NOMO-1 (cell line): ENCODE data around the gene NR1H3.

Experiments
- DNase-seq, 2 experiments: peaks; one replicate each; lab custom pipeline; 2025; ENCODE audit not compliant: unreplicated experiment in 2 of 2; lab: John Stamatoyannopoulos, UW

Gene NR1H3

GRCh38 chr11:47243454-47243853, 14.3 kb upstream of the NR1H3 start:
- no peak for DNase-seq

GRCh38 chr11:47244448-47245350, 13.1 kb upstream of the NR1H3 start:
- DNase-seq = peak; percentile 45 to 60

- no peak for DNase-seq
Measured at GRCh38 chr11:47245611-47246357, 12.0 kb upstream of the NR1H3 start.

GRCh38 chr11:47247502-47247901, 10.3 kb upstream of the NR1H3 start:
- no peak for DNase-seq

GRCh38 chr11:47248304-47248663, 9.5 kb upstream of the NR1H3 start:
- peak in 1 of 2 experiments; percentile 42 for DNase-seq

GRCh38 chr11:47248664-47249377, 9.0 kb upstream of the NR1H3 start, which contains the start of gene ACP2:
ACP2 (minus strand) TSS chr11:47248814; CDS start chr11:47248789, 25 bp downstream.
- DNase-seq = peak; percentile 75 to 78

- DNase-seq = no peak
Measured at GRCh38 chr11:47249378-47249715, 8.4 kb upstream of the NR1H3 start.

GRCh38 chr11:47251751-47252150, 6.0 kb upstream of the NR1H3 start:
- no peak for DNase-seq

GRCh38 chr11:47253660-47254059, 4.1 kb upstream of the NR1H3 start:
- DNase-seq = no peak

GRCh38 chr11:47254386-47254785, 3.4 kb upstream of the NR1H3 start:
- no peak for DNase-seq

- DNase-seq = no peak
Measured at GRCh38 chr11:47256374-47256773, 1.4 kb upstream of the NR1H3 start.

- DNase-seq = no peak
Measured at GRCh38 chr11:47257177-47257516, 649 bp upstream of the NR1H3 start.

GRCh38 chr11:47258317-47258902, 614 bp downstream of the NR1H3 start:
- DNase-seq = no peak

GRCh38 chr11:47259232-47259977, 1.6 kb downstream of the NR1H3 start:
- peak in 1 of 2 experiments; percentile 40 for DNase-seq

GRCh38 chr11:47260366-47260765, 2.6 kb downstream of the NR1H3 start:
- DNase-seq = no peak

GRCh38 chr11:47261291-47261800, 3.5 kb downstream of the NR1H3 start:
- DNase-seq = no peak

GRCh38 chr11:47264119-47264518, 6.3 kb downstream of the NR1H3 start:
- DNase-seq = no peak

- no peak for DNase-seq
Measured at GRCh38 chr11:47264521-47264920, 6.7 kb downstream of the NR1H3 start.

GRCh38 chr11:47267876-47268275, 10.1 kb downstream of the NR1H3 start:
- DNase-seq = no peak

- no peak for DNase-seq
Measured at GRCh38 chr11:47268448-47269001, 10.7 kb downstream of the NR1H3 start.
